GM04503 (cell line): ENCODE data around the gene IPPK.
"Not testable (repeated sequence)": the region's sequence is repeated elsewhere in the genome, so short reads cannot be mapped to it uniquely, and the experiment has no call there.

Experiments
- DNase-seq: peaks from one replicate; pipeline ENCODE4 v3.0.0-alpha.2; 2012; ENCODE audit warnings: low read depth

The IPPK gene

GRCh38 chr9:92637886-92638620, 31.9 kb downstream of the IPPK start:
- DNase-seq: no peak

- DNase-seq: no peak
Observed at GRCh38 chr9:92637326-92637725, 32.6 kb downstream of the IPPK start.

- DNase-seq: no peak
Observed at GRCh38 chr9:92636627-92637026, 33.3 kb downstream of the IPPK start.

- no peak for DNase-seq
Observed at GRCh38 chr9:92635760-92636159, 34.2 kb downstream of the IPPK start.

DNA sequence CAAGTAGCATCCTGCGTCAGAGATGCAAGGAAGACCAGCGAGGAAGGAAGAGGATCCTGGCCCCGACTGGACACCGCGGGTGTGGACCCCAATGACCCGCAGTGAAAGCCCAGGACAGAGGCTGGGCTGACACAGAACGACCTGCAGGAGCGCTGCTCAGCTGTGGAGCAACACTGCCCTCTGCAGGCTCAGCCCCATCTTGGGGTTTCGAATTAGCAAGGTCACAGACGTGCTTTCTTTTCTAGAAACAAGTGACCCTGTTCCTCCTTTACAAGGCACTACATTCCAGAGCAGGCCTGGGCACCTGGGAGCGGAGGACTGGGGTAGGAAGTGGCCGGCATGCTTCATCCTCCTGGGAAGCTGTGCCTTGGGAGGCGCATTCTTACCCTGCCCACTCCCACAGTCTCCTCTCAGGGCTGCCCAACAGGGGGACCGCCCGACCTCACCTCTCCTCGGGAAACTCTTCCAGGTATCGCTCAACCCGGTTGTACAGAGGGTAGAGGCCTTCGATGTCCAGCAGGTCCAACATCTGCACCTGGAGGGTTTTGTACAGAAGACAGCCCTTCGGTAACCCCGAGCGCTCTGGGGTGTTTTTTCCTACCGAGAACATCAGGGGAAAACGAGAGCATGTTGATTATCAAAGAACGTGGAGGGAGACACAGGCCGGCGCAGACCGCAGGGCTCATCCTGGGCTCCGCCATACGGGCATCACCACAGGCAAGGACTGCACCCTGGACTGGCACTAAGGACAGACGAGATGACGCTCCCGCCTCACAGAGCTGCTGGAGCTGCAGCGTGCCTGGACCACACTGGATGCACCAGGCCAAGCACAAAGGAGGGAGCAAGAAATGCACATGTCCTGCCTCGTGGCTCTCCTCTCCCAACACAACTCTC, 35.0 kb downstream of the IPPK start:
- no peak for DNase-seq

DNA sequence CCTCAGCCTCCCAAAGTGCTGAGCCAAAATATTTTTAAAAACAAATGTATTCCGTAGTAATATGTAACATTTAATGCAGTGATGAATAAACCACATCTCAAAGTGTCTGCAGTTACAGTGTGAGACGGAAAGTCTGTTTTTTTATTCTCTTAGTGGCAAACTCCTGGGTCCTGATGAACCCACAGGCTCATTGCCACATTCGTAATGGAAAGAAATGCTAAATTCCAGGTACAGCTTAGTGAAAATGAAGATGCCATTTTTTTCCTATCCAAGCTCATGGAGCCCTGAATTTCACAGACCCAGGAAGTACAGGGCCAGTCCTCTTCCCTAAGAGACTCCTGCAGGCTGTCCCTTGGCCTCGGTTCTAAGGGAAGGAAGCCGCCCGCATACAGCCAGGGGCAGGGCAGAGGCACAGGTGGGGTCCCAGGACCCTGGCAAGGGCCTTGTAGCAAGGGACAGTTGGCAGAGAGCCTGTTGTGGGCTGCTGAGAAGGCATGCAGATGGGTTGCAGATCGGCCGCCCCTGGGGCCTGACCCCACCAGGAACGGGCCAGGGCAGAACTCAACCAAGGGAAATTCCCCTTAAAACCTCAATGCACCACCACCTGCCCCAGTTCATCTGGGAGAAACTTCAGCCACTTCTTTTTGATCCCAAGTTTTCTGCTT, 36.2 kb downstream of the IPPK start:
- no peak for DNase-seq

DNA sequence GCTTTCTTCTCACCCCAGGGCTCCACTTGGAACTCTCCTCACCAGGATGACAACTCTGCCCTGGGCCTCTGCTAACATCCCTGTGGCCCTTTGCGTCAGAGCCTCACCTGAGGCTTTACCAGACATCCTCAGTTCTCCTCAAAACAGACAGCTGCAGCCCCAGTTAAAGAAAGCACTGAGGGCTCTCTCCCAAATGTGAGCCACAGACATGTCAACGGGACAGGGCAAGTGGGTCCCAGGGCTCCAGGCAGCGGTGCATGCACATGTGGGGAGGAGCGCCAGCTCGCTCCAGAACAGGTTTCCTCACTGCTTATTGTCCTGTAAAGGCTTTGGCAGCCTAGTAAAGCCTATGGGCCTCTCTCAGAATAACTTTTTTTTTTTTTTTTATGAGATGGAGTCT, 37.3 kb downstream of the IPPK start:
- no peak for DNase-seq

DNA sequence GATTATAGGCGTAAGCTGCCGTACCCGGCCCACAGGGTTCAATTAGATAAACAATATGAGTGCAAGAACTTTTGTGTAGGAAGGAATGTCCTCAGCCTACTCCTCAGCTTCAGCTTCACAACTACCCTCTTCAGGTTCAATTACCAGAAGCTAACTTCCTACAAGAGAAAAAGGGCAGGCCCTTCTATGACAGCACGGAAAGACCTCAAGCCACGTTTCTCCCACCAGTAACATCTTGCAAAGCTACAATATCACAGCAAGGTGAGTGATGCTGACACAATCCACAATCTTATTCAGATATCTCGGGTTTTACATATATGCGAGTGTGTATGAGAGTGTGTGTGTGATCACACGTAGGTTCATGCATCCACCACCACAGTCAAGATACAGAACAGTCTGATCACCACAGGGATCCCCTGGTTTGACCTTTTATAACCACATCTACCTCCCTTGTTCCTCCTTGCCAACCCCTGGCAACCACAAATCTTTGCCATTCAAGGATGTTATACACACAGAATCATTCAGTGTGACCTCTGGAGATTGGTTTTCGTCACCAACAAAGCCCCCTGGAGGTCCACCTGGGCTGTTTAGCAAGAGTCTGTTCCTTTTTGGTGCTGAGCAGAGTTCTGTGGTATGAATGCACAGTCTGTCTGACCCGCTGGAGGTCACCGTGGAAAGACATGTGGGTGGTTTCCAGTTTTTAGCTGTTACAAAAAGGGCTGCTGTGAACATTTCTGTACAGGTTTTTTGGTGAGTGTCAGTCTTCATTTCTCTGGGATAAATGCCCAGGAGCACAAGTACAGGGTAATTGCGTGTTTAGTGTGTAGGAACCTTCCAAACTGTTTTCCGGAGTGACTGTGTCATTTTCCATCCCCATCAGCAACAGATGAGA, 38.2 kb downstream of the IPPK start:
- DNase-seq: no peak

DNA sequence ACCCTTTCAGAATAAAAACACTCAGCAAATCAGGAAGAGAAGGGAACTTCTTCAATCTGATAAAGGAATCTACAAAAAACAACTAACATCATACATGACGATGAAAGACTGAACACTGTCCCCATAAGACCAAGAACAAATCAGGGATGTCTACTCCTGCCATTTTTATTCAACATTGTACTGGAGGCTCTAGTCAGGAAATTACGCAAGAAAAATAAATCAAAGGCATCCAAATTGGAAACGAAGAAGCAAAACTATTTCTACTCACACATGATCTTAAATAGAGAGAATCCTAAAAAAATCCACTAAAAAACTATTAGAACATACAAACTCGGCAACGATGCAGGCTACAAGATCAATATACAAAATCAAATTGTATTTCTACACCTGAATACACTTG, 42.3 kb downstream of the IPPK start:
- no peak for DNase-seq

- DNase-seq: no peak
Observed at GRCh38 chr9:92626484-92626883, 43.4 kb downstream of the IPPK start.

- DNase-seq: not testable (repeated sequence)
Observed at GRCh38 chr9:92623936-92624335, 46.0 kb downstream of the IPPK start.

DNA sequence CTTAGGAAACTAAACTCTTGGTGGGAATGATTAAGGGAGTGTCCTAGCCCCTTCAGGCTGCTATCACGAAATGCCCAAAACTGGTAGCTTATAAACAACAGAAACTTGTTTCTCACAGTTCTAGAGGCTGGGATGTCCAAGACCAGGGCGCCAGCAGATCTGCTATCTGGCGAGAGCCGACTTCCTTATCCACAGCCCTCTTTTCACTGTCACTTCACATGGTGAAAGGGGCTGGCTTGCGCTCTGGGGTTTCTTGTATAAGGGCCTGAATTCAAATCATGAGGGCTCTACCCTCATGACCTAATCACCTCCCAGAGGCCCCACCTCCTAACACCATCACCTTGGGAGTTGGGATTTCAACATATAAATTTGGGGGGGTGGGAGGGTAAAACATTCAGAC, 49.1 kb downstream of the IPPK start:
- DNase-seq: no peak

DNA sequence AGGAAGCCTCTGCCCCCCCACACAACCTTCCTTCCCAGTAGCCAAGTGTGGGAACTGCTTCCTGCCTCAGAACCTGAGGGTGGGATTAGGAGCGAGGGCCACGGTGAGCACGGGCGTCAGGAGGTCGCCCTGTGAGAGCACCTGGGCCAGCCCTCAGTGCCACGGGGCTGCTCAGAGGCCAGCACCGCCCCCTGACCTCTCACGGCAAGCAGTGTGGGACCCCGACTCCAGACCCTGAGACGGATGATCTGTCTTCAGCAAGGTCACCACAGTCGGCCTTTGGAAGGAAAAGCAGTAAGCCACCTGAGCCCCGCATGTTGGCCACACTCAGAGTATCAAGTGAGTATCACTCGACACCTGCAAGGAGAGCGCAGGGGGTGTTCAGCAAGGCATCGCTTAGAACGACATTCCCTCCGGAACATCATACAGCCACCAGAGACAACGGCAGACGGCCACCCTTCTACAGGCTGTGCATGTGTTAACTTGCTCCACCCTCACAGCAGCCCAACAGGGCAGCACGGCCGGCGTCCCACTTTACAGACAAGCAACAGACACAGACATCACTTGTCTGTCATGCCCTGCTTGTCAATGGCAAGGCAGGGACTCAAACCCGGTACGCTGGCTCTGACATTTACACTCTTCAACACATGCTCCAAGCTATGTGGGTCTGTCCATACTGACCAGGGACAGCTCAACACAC, 50.2 kb downstream of the IPPK start:
- no peak for DNase-seq

DNA sequence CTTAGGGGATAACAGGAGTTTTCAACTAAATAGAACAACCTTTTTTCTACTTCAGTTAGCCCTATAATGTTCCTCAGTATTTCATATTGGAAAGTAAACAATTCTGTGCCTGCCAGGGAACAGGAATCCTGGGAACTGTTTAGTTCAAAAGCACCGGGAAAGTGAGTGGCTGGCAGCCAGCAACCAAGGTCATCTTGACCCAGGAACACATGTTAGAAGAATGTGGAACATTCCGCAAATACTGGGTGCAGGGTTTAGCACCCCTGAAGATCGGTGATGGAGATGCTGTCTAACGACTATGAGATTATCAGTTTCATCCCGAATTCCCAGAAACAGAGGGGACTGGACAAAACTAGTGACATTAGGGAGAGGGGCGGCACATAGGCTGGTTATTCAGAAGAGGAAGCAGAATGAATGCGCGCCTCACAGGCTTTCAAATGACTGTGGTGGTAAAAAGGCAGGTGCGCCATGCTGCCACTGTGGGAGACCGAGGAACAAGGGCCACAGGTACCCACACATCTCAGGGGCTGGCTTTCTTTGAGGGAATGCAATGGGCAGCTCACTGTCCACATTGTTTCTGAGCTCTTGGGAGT, 51.2 kb downstream of the IPPK start:
- DNase-seq: no peak

- DNase-seq: no peak
Observed at GRCh38 chr9:92617951-92618510, 51.9 kb downstream of the IPPK start.

- no peak for DNase-seq
Observed at GRCh38 chr9:92617195-92617813, 52.6 kb downstream of the IPPK start.

DNA sequence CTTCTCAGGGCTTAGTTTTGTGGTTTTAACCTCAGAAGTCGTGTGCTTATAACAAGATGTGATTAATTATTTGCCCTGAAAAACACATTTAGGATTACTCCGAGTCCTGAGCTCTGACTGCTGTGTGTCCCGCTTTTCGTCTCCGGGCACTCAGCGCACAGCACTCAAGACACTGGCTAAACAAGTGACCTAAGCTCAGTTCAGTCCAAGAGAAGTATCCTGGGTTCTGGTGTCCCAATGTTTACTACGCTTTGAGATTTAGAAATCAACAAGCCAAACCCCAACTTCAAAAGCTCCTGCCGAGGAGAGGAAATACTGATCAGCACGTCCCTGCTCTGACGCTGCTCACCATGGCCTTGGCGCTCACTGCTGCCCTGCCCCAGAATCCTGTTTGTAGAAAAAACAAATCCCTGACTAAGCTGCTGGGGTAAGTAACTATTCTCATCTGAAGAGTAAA, 53.2 kb downstream of the IPPK start:
- DNase-seq: no peak

DNA sequence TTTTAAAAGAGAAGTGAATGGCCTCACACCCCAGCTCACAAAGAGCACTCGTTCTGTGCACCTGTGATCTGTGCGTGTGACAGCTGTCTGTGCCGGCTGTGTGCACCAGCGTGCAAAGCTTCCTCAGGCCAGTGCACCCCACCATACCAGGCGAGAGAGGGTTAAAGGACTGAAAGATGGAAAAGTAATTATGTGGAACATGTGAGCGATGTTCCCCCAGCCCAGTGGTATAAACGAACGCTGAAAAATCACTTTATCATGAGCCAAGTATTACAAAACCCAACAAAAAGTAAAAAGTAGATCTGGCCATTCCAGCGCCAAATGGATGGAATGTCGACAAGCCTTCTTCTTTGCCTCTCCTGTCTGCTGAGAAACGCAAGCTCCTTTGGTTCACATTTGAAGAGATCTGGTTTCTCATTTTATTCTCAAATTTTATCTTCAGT, 53.7 kb downstream of the IPPK start:
- DNase-seq: no peak

DNA sequence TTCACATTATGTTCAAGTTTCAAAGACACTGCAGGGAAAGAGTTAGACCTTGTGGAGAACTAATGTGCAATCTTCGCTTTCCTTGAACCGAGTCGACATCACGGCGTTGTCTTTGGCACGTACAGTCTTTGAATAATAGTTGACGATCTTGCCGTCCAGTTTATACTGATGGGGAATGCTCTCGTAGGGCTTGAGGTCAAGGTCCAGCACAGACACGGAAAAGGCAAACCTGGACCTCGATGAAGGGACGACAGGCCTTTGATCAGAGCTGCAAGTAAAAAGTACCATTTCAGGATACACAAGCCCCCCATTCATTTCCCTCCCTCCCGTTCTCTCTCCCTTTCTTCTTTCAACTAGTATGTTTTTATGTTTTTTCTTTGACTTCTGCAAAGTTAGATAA, 54.1 kb downstream of the IPPK start:
- no peak for DNase-seq
